ENCODE data around the gene NEU3.

The NEU3 gene

DNA sequence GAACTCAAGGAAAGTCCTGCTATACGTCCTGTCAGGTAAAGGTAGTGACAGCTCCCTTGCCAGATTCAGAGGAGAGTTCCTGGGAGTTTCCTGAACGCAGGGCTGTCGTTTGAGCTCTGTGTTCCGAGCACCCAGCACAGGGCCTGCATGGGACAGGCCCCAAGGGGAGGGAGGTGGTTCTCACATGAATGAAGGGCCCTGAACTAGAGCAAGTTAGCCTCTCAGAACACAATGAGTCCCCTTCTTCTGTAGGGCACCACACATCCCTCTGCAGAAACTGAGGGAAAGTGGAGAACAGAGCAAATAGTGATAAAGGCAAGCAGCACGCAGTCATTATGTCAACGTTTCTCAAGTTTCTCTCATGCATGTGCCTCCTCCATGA lies 35.3 kb downstream of the NEU3 start:
- Histone ChIP-seq H3K9me3 (peaks cover 0 to 3% (median 0%) of the 10 kb centered on the region in 3 donors), H3K27me3 (no peaks in the 10 kb centered on the region), H3K4me1 (no peaks in the 10 kb centered on the region), H3K27ac (no peak overlapping the region), H3K4me3 (no peak overlapping the region), H3K36me3 (no peaks in the 10 kb centered on the region)
- TF ChIP-seq, protein P1, sequence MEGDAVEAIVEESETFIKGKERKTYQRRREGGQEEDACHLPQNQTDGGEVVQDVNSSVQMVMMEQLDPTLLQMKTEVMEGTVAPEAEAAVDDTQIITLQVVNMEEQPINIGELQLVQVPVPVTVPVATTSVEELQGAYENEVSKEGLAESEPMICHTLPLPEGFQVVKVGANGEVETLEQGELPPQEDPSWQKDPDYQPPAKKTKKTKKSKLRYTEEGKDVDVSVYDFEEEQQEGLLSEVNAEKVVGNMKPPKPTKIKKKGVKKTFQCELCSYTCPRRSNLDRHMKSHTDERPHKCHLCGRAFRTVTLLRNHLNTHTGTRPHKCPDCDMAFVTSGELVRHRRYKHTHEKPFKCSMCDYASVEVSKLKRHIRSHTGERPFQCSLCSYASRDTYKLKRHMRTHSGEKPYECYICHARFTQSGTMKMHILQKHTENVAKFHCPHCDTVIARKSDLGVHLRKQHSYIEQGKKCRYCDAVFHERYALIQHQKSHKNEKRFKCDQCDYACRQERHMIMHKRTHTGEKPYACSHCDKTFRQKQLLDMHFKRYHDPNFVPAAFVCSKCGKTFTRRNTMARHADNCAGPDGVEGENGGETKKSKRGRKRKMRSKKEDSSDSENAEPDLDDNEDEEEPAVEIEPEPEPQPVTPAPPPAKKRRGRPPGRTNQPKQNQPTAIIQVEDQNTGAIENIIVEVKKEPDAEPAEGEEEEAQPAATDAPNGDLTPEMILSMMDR (IDR thresholded peaks at IDR 0.05) = no peak
- intact Hi-C loops (cut with DNase I; ENCODE audit: low total_unique reads) = no loop called here
- DNase-seq = no peak

DNA sequence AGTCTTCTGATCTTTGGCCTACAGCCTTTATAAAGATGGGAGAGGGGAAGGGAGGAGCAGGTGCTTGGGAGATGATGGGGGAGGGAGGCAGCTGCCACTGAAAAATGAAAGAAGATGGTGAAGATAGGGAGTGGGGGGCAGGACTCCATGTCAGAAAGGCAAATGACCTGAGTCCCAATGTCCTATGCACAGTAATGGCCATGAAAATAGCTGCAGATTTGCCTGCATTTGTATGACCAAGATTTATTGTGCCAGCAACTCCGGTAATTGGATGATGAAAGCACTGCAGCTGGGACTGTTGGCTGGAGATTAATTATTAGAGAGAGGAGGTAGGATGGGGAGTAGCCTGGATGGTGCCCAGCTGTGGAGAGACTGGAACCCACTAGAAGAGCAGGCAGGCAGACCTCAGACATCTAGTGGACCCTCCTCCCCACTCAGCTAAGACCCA lies 36.1 kb downstream of the NEU3 start:
- intact Hi-C loops (cut with DNase I; ENCODE audit: low total_unique reads) = no loop called here
- Histone ChIP-seq H3K4me3 (no peak overlapping the region), H3K4me1 (no peaks in the 10 kb centered on the region), H3K27me3 (no peaks in the 10 kb centered on the region), H3K36me3 (no peaks in the 10 kb centered on the region), H3K27ac (no peak overlapping the region), H3K9me3 (no peaks in the 10 kb centered on the region)
- TF ChIP-seq, protein P1 (IDR thresholded peaks at IDR 0.05) = no peak
- DNase-seq = no peak

DNA sequence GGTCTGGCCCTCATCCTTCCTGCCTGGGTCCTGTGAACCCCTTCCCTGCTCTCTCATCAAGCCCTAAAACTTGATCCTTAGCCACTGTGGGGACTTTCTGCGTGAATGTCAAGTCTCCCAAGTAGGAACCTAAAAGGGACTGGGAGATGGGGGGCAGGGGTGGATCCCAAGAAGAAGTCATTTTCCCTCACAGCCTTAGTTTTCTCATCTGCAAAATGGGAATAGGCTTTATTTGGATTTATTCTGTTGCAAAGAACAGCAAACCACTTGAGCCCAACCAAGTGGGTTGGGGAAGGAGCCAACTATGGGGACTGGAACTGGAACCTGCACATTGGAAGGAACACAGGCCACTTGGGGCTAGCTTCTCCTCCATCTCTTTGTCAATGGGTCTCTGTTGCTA lies 36.8 kb downstream of the NEU3 start:
- Histone ChIP-seq H3K4me1 (no peaks in the 10 kb centered on the region), H3K27ac (no peak overlapping the region), H3K27me3 (no peaks in the 10 kb centered on the region), H3K9me3 (no peaks in the 10 kb centered on the region), H3K4me3 (no peak overlapping the region), H3K36me3 (no peaks in the 10 kb centered on the region)
- DNase-seq = no peak
- intact Hi-C loops (cut with DNase I; ENCODE audit: low total_unique reads) = no loop called here
- TF ChIP-seq, protein P1 (IDR thresholded peaks at IDR 0.05) = no peak

DNA sequence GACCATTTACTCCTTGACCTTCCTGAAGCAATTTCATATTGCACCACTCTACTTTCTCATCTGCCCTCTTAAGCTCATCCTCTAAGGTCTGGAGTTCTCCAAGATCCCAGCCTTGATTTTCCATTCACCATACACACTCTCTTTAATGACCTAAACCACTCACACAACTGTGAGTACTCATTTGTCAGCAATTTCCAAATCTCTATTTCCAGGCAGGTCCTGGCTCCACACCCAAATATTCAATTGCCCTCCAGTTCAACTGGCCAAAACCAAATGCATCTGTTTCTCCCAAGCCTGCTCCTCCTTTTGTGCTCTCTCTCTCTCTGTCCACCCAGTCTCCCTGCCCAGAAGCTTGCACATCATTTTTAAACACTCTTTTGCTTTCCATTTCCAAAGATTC lies 39.6 kb downstream of the NEU3 start:
- Histone ChIP-seq H3K9me3 (no peaks in the 10 kb centered on the region), H3K4me3 (no peak overlapping the region), H3K27ac (no peak overlapping the region), H3K36me3 (no peaks in the 10 kb centered on the region), H3K27me3 (no peaks in the 10 kb centered on the region), H3K4me1 (no peaks in the 10 kb centered on the region)
- TF ChIP-seq, protein P1 (IDR thresholded peaks at IDR 0.05) = no peak
- DNase-seq = no peak
- intact Hi-C loops (cut with DNase I; ENCODE audit: low total_unique reads) = no loop called here

DNA sequence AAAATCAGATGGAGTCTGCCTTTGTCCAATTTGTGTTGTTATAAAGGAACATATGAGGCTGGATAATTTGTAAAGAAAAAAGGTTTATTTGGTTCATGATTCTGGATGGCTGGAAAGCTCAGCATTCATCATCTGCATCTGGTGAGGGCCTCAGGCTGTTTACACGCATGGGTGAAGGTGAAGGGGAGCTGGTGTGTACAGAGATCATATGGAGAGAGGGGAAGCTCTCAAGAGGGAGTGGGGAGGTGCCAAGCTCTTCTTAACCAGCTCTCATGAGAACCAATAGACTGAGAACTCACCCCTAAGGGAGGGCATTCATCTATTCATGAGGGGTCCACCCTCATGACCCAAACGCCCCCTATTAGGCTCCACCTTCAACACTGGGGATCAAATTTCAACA lies 40.0 kb downstream of the NEU3 start:
- TF ChIP-seq, protein P1 (IDR thresholded peaks at IDR 0.05) = no peak
- Histone ChIP-seq H3K27me3 (no peaks in the 10 kb centered on the region), H3K9me3 (no peaks in the 10 kb centered on the region), H3K36me3 (no peaks in the 10 kb centered on the region), H3K4me1 (no peaks in the 10 kb centered on the region), H3K27ac (no peak overlapping the region), H3K4me3 (no peak overlapping the region)
- DNase-seq = no peak
- intact Hi-C loops (cut with DNase I; ENCODE audit: low total_unique reads) = no loop called here

All from tibial artery (tissue), 4 donors.